Esophagus muscularis mucosa (tissue), 4 donors: ENCODE measurements around the gene ZNF679. TPM values are rescaled to one million over a fixed set of nuclear protein-coding genes. Genes with fewer than 3 reads are reported as not detected.
"Not testable (repeated sequence)": the region's sequence is repeated elsewhere in the genome, so short reads cannot be mapped to it uniquely, and the experiment has no call there.

Experiments used
- DNase-seq: peaks from one replicate; pipeline ENCODE4 v3.0.0-alpha.2; 2017; ENCODE audit errors: extremely low spot score
- H3K27ac ChIP-seq, 4 donors: fragments of 200-600 bp; sonication (generic); replicated peaks in 1 of 4; 1 replicate in 3 of 4; 2 replicates in 1 of 4; pipeline ENCODE4 v1.5.1; 2016 to 2019; ENCODE audit warnings: mild to moderate bottlenecking in 1 of 4
- H3K27me3 ChIP-seq, 4 donors: fragments of 200-600 bp; sonication (generic); one replicate each; pipeline versions ENCODE4 v1.5.1 to v1.6.0; 2016 to 2019
- H3K36me3 ChIP-seq, 4 donors: fragments of 200-600 bp; sonication (generic); one replicate each; pipeline ENCODE4 v1.5.1; 2016 to 2019
- H3K4me1 ChIP-seq, 4 donors: fragments of 200-600 bp; sonication (generic); one replicate each; pipeline ENCODE4 v1.5.1; 2016 to 2019
- H3K4me3 ChIP-seq, 4 donors: fragments of 200-600 bp; sonication (generic); 1 replicate in 2 of 4; 2 replicates in 2 of 4; pipeline ENCODE4 v1.5.1; 2016 to 2019; ENCODE audit warnings: mild to moderate bottlenecking in 4 of 4, moderate library complexity in 1 of 4
- H3K9me3 ChIP-seq, 4 donors: fragments of 200-600 bp; sonication (generic); 1 replicate in 3 of 4; 2 replicates in 1 of 4; pipeline ENCODE4 v1.5.1; 2016 to 2019
- EP300 ChIP-seq: sonication (generic); formaldehyde crosslinking; IDR thresholded peaks from one replicate; pipeline ENCODE4 v1.6.1; 2017; ENCODE audit warnings: antibody characterized with exemption
- POLR2A ChIP-seq: fragments of 450-650 bp; IDR thresholded peaks from one replicate; pipeline ENCODE4 v1.6.1; 2017; ENCODE audit warnings: antibody characterized with exemption, moderate library complexity, mild to moderate bottlenecking, low read depth
- POLR2AphosphoS5 ChIP-seq, 2 donors: sonication (generic); formaldehyde crosslinking; IDR thresholded peaks; one replicate each; pipeline ENCODE4 v1.6.1; 2017; ENCODE audit warnings: antibody characterized with exemption in 2 of 2
- WGBS: methylation state at CpG from one replicate; pipeline ENCODE4 v1.1.5; 2018; 5-methylcytosine and 5-hydroxymethylcytosine counted together
- intact Hi-C: fragments of 100-400 bp; cut with DNase I; formaldehyde crosslinking; loops from one replicate; pipeline ENCODE4 v1.15.1; 2023
- total RNA-seq, 4 donors: library from RNA; depleted of rRNA; stranded (reverse); fragments of >200 nt; gene quantifications; one replicate each; pipeline versions ENCODE4 v1.1.0 to v1.2.1, GENCODE V29; 2016
- TF ChIP-seq, protein P1 (sequence below), 3 experiments: fragments of 200-600 bp in 2 of 3; fragments of 450-650 bp in 1 of 3; sonication (generic) in 2 of 3; IDR thresholded peaks; one replicate each; pipeline ENCODE4 v1.5.1; 2017 to 2019; ENCODE audit warnings: antibody characterized with exemption in 3 of 3, mild to moderate bottlenecking in 2 of 3, moderate library complexity in 1 of 3

Gene ZNF679
- total RNA-seq, 4 donors from 2014 or later = not detected

DNA sequence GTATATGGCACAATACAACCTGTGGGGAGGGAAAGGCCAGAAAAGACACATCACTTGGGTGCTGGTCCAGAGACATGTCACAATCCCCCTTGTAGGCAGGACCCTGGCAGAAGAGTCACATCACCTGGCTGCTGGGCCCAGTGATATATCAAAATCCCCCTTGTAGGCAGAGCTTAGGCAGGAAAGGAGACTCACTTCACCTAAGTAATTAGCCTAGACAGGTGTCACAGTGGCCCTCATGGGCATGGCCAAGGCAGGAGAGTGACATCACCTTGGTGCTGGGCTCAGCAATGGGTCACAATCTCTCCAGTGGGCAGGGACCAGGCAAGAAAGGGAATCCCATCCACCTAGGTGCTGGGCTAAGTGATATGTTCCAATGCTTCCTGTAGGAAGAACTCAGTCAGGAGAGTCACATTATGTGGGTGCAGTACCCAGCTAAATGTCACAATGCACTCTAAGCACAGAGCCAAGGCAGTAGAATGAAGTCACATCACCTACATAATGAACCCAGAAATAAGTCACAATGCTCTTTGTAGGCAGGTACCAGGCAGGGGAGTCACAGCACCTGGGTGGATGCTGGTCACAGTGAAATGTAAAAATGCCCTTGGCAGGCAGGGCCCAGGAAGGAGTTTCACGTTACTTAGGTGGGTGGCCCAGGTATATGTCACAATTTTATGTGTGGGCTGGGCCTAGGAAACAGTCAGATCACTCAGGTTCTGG lies 66.6 kb downstream of the ZNF679 start:
- H3K4me1 ChIP-seq = no peaks in the 10 kb centered on the region
- no peak for TF ChIP-seq POLR2A
- TF ChIP-seq, protein P1, sequence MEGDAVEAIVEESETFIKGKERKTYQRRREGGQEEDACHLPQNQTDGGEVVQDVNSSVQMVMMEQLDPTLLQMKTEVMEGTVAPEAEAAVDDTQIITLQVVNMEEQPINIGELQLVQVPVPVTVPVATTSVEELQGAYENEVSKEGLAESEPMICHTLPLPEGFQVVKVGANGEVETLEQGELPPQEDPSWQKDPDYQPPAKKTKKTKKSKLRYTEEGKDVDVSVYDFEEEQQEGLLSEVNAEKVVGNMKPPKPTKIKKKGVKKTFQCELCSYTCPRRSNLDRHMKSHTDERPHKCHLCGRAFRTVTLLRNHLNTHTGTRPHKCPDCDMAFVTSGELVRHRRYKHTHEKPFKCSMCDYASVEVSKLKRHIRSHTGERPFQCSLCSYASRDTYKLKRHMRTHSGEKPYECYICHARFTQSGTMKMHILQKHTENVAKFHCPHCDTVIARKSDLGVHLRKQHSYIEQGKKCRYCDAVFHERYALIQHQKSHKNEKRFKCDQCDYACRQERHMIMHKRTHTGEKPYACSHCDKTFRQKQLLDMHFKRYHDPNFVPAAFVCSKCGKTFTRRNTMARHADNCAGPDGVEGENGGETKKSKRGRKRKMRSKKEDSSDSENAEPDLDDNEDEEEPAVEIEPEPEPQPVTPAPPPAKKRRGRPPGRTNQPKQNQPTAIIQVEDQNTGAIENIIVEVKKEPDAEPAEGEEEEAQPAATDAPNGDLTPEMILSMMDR (IDR thresholded peaks at IDR 0.05) = no peak
- TF ChIP-seq POLR2AphosphoS5 (IDR thresholded peaks at IDR 0.05) = no peak
- no peak for TF ChIP-seq EP300
- H3K36me3 ChIP-seq = no peaks in the 10 kb centered on the region
- 75% methylated on average over 1 of the region's 1 CpG for WGBS
- no peak overlapping the region for H3K27ac ChIP-seq
- H3K4me3 ChIP-seq = no peak overlapping the region
- intact Hi-C loops = no loop called here
- DNase-seq = peak; percentile 68
- no peaks in the 10 kb centered on the region for H3K9me3 ChIP-seq
- H3K27me3 ChIP-seq = no peaks in the 10 kb centered on the region

DNA sequence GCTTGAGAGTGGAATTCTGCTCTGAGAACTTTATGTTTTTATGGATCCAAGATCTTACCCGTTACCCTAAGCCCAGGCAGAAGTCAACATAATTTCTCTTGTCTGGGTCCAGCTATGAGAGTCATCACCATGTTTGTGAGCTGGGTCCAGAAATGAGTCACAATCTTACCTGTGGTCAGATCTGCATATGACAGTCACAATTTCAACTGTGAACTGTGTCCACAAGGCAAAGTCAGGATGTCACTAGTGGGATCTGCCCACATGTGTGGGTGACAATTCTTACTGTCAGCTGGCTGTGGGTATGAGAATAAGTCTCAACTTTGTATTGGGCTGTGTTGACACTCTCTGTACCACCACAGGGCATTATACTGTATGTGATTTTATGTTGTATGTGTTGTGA lies 69.1 kb downstream of the ZNF679 start:
- H3K27me3 ChIP-seq, H3K9me3 ChIP-seq, H3K27ac ChIP-seq, H3K36me3 ChIP-seq, intact Hi-C loops, H3K4me1 ChIP-seq, H3K4me3 ChIP-seq: not testable (repeated sequence)
- 82% methylated on average over 1 of the region's 1 CpG for WGBS
- DNase-seq = peak; percentile 26

DNA sequence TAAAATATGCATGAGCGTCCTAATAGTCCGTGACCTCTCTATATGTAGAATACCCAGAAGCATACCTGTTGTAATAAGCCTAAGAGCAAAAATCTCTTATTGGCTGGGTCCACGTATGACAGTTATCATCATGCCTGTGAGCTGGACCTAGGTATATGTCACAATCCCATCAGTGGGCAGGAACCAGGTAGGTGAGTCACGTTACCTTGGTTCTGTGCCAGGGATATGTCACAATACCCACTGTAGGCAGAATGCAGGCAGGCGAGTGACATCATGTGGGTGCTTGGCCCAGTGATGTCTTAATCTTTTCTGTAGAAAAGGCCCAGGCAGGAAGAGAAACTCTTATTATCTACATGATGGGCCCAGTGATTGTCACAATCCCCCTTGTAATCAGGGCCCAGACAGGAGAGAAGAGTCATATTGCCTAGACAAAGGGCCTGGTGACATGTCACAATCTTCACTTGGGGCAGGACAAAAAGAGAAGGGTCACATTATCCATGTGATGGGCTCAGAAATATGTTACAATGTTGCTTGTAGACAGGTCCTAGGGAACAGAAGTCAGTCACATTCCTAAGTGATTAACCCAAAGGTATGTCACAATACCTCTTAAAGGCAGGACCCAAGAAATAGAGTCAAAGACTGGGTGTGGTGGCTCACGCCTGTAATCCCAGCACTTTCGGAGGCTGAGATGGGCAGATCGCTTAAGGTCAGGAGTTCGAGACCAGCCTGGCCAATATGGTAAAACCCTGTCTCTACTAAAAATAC lies 72.5 kb downstream of the ZNF679 start:
- H3K4me1 ChIP-seq = peaks cover 0 to 1% (median under 1%) of the 10 kb centered on the region in 4 donors
- intact Hi-C loops = no loop called here
- 86% methylated on average over 9 of the region's 9 CpGs for WGBS
- H3K36me3 ChIP-seq = no peaks in the 10 kb centered on the region
- no peak overlapping the region for H3K4me3 ChIP-seq
- peak; percentile 47 for DNase-seq
- no peaks in the 10 kb centered on the region for H3K9me3 ChIP-seq
- H3K27ac ChIP-seq = no peak overlapping the region
- no peaks in the 10 kb centered on the region for H3K27me3 ChIP-seq
- TF ChIP-seq EP300 = no peak
- TF ChIP-seq POLR2A = no peak
- TF ChIP-seq, protein P1 (IDR thresholded peaks at IDR 0.05) = no peak
- TF ChIP-seq POLR2AphosphoS5 (IDR thresholded peaks at IDR 0.05) = no peak

DNA sequence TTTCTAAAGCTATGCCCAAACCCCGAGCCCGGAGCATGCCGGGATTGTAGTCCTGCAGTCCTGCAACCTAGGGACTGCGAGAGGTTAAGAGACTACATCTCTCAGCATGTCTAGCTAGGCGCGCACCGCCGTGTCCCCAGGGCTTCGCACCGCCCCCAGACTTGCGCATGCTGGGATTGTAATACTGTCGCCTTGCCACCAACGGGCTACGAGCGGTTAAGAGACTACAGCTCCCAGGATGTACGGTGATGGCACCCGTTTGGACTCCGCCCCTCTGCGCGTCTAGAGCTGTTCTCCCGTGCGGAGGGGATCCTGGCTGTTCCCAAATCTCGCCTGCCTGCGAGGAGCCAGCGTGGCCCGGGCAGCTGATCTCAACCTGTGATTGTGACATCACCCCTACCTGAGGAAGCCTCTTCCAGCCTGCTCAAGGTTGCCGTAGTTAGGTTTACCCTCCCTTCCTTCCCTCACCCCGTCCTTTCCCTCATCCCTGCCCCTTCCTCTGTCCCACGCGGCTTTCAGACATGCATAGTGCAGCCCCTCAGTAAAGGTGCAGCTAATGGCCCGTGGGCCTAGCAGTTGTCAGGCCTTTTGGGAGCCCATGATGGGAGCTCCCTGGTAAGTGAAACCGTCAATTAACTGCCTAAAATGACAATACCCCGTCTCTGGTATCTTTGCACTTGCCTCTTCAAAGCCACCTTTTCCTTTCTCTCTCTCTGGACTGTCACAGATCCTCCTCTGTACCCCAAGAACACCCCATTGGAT lies 79.2 kb downstream of the ZNF679 start:
- Histone ChIP-seq H3K4me1 (peaks cover 7 to 17% (median 14%) of the 10 kb centered on the region in 4 donors), H3K36me3 (no peaks in the 10 kb centered on the region), H3K9me3 (no peaks in the 10 kb centered on the region), H3K27ac (peak overlapping the region; percentile 87 to 94 (median 90)), H3K27me3 (no peaks in the 10 kb centered on the region), H3K4me3 (peak overlapping the region; percentile 58 to 70 (median 64))
- 16% methylated on average over 11 of the region's 33 CpGs for WGBS
- TF ChIP-seq, protein P1 (IDR thresholded peaks at IDR 0.05) = peak in 1 of 3 experiments; percentile 31
- TF ChIP-seq POLR2A = no peak
- TF ChIP-seq POLR2AphosphoS5 (IDR thresholded peaks at IDR 0.05) = peak; percentile 70 to 82
- no peak for TF ChIP-seq EP300
- intact Hi-C loops = no loop called here
- peak; percentile 97 for DNase-seq

DNA sequence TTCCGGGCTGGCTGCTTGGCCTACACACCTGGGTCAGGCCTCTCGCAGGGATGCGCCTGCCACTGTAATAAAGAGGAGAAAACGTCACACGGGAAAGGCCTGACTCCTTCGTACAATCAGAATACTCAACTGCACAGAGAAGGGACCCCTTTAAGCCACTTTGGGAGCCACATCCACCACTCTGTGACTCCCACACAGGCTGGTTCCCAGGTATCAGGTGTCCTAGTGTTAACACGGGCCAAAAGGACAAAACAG lies 79.7 kb downstream of the ZNF679 start:
- Histone ChIP-seq H3K4me3 (peak overlapping the region; percentile 58 to 70 (median 64)), H3K36me3 (no peaks in the 10 kb centered on the region), H3K4me1 (peaks cover 7 to 18% (median 14%) of the 10 kb centered on the region in 4 donors), H3K27ac (peak overlapping the region; percentile 87 to 94 (median 90)), H3K9me3 (no peaks in the 10 kb centered on the region), H3K27me3 (no peaks in the 10 kb centered on the region)
- TF ChIP-seq, protein P1 (IDR thresholded peaks at IDR 0.05) = no peak
- TF ChIP-seq POLR2AphosphoS5 (IDR thresholded peaks at IDR 0.05) (no peak), EP300 (no peak), POLR2A (no peak)
- intact Hi-C loops = no loop called here
- WGBS = 67% methylated on average over 7 of the region's 7 CpGs
- DNase-seq = no peak
